HEK293T (cell line): Measurements from ENCODE around the gene SMIM13.

Experiments used
- ARNT ChIP-seq: fragments of 450-650 bp; IDR thresholded peaks from 2 replicates; pipeline ENCODE4 v1.6.1; 2017; ENCODE audit warnings: mild to moderate bottlenecking
- BHLHE40 ChIP-seq: fragments of 450-650 bp; IDR thresholded peaks from 2 replicates; pipeline ENCODE4 v1.6.1; 2016; ENCODE audit warnings: mild to moderate bottlenecking, moderate library complexity, borderline replicate concordance
- CTBP1 ChIP-seq: fragments of 450-650 bp; IDR thresholded peaks from 2 replicates; pipeline ENCODE4 v1.6.1; 2016; ENCODE audit warnings: borderline replicate concordance
- ELF4 ChIP-seq: fragments of 450-650 bp; IDR thresholded peaks from 2 replicates; pipeline ENCODE4 v1.6.1; 2017; ENCODE audit warnings: antibody characterized with exemption
- FOXA1 ChIP-seq: fragments of 450-650 bp; IDR thresholded peaks from 2 replicates; pipeline ENCODE4 v1.6.1; 2016; ENCODE audit warnings: mild to moderate bottlenecking
- FOXM1 ChIP-seq: fragments of 450-650 bp; IDR thresholded peaks from 2 replicates; pipeline ENCODE4 v1.6.1; 2017; ENCODE audit warnings: mild to moderate bottlenecking, borderline replicate concordance
- LEF1 ChIP-seq: fragments of 450-650 bp; IDR thresholded peaks from 2 replicates; pipeline ENCODE4 v1.6.1; 2017; ENCODE audit warnings: mild to moderate bottlenecking, borderline replicate concordance
- NFRKB ChIP-seq: fragments of 450-650 bp; IDR thresholded peaks from 2 replicates; pipeline ENCODE4 v1.6.1; 2016; ENCODE audit warnings: mild to moderate bottlenecking, moderate library complexity
- PKNOX1 ChIP-seq: fragments of 450-650 bp; IDR thresholded peaks from 2 replicates; pipeline ENCODE4 v1.6.1; 2016
- SP1 ChIP-seq: fragments of 450-650 bp; IDR thresholded peaks from 2 replicates; pipeline ENCODE4 v1.6.1; 2017
- SUZ12 ChIP-seq: fragments of 450-650 bp; IDR thresholded peaks from 2 replicates; pipeline ENCODE4 v1.6.1; 2016; ENCODE audit warnings: mild to moderate bottlenecking
- TARDBP ChIP-seq: fragments of 450-650 bp; IDR thresholded peaks from 2 replicates; pipeline ENCODE4 v1.6.1; 2016
- ZNF384 ChIP-seq: fragments of 450-650 bp; IDR thresholded peaks from 2 replicates; pipeline ENCODE4 v1.6.1; 2016

GRCh38 chr6:11043961-11044711, 49.5 kb upstream of the SMIM13 start, which contains the start of gene ELOVL2:
- TF ChIP-seq ZNF384 (no peak), ELF4 (no peak), TARDBP (no peak), CTBP1 (no peak), PKNOX1 (no peak), BHLHE40 (no peak), NFRKB (no peak), ARNT (peak; percentile 72), FOXA1 (no peak), SP1 (no peak), LEF1 (0 out of 2 replicates have a peak, but pooled peaks have one; percentile 23), FOXM1 (peak; percentile 90), SUZ12 (no peak)
